GM13976 (cell line): Measurements from ENCODE around the gene MCCD1.

Experiments
- DNase-seq: peaks from one replicate; pipeline ENCODE4 v3.0.0; 2012; ENCODE audit warnings: low spot score
- in situ Hi-C: fragments of 300-500 bp; cut with MboI; formaldehyde crosslinking; loops from one replicate; pipeline ENCODE4 v1.12.0; 2022; ENCODE audit warnings: low sequenced_read_pairs, mixed read lengths, inconsistent platforms; ENCODE audit not compliant: unreplicated experiment
- TF ChIP-seq, protein P1 (sequence below): IDR thresholded peaks from 2 replicates; pipeline ENCODE4 v1.5.1; 2012; ENCODE audit warnings: borderline replicate concordance, mild to moderate bottlenecking; ENCODE audit not compliant: insufficient read depth; ENCODE audit errors: extremely low read depth, missing control alignments, control extremely low read depth

The MCCD1 gene

GRCh38 chr6:31574106-31575061, 45.6 kb downstream of the MCCD1 start:
- TF ChIP-seq, protein P1, sequence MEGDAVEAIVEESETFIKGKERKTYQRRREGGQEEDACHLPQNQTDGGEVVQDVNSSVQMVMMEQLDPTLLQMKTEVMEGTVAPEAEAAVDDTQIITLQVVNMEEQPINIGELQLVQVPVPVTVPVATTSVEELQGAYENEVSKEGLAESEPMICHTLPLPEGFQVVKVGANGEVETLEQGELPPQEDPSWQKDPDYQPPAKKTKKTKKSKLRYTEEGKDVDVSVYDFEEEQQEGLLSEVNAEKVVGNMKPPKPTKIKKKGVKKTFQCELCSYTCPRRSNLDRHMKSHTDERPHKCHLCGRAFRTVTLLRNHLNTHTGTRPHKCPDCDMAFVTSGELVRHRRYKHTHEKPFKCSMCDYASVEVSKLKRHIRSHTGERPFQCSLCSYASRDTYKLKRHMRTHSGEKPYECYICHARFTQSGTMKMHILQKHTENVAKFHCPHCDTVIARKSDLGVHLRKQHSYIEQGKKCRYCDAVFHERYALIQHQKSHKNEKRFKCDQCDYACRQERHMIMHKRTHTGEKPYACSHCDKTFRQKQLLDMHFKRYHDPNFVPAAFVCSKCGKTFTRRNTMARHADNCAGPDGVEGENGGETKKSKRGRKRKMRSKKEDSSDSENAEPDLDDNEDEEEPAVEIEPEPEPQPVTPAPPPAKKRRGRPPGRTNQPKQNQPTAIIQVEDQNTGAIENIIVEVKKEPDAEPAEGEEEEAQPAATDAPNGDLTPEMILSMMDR = peak; percentile 32
- in situ Hi-C loops = no loop called here
- no peak for DNase-seq

DNA sequence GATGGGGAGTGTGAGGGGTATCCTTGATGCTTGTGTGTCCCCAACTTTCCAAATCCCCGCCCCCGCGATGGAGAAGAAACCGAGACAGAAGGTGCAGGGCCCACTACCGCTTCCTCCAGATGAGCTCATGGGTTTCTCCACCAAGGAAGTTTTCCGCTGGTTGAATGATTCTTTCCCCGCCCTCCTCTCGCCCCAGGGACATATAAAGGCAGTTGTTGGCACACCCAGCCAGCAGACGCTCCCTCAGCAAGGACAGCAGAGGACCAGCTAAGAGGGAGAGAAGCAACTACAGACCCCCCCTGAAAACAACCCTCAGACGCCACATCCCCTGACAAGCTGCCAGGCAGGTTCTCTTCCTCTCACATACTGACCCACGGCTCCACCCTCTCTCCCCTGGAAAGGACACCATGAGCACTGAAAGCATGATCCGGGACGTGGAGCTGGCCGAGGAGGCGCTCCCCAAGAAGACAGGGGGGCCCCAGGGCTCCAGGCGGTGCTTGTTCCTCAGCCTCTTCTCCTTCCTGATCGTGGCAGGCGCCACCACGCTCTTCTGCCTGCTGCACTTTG, 46.7 kb downstream of the MCCD1 start, which contains the start of gene TNF:
Gene TNF, plus strand, starts transcription at position 231 of the 567 bp plus-strand sequence. Its CDS starts 177 bp downstream, at position 408.
- in situ Hi-C loops = no loop called here
- DNase-seq = peak; percentile 83
- TF ChIP-seq, protein P1 = no peak

- in situ Hi-C loops = no loop called here
- TF ChIP-seq, protein P1 = no peak
- DNase-seq = no peak
Measured at GRCh38 chr6:31575952-31576685, 47.4 kb downstream of the MCCD1 start.

- TF ChIP-seq, protein P1 = no peak
- in situ Hi-C loops = no loop called here
- no peak for DNase-seq
Measured at GRCh38 chr6:31576897-31577578, 48.3 kb downstream of the MCCD1 start.

DNA sequence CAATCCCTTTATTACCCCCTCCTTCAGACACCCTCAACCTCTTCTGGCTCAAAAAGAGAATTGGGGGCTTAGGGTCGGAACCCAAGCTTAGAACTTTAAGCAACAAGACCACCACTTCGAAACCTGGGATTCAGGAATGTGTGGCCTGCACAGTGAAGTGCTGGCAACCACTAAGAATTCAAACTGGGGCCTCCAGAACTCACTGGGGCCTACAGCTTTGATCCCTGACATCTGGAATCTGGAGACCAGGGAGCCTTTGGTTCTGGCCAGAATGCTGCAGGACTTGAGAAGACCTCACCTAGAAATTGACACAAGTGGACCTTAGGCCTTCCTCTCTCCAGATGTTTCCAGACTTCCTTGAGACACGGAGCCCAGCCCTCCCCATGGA, 48.8 kb downstream of the MCCD1 start:
- DNase-seq = no peak
- TF ChIP-seq, protein P1 = no peak
- in situ Hi-C loops = no loop called here
